Measurements from ENCODE around the gene PREX1.

The PREX1 gene

GRCh38 chr20:48630342-48631075 is 197.3 kb downstream of the PREX1 start:
- TF ChIP-seq, protein P1, sequence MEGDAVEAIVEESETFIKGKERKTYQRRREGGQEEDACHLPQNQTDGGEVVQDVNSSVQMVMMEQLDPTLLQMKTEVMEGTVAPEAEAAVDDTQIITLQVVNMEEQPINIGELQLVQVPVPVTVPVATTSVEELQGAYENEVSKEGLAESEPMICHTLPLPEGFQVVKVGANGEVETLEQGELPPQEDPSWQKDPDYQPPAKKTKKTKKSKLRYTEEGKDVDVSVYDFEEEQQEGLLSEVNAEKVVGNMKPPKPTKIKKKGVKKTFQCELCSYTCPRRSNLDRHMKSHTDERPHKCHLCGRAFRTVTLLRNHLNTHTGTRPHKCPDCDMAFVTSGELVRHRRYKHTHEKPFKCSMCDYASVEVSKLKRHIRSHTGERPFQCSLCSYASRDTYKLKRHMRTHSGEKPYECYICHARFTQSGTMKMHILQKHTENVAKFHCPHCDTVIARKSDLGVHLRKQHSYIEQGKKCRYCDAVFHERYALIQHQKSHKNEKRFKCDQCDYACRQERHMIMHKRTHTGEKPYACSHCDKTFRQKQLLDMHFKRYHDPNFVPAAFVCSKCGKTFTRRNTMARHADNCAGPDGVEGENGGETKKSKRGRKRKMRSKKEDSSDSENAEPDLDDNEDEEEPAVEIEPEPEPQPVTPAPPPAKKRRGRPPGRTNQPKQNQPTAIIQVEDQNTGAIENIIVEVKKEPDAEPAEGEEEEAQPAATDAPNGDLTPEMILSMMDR (IDR thresholded peaks at IDR 0.05; ENCODE audit: control insufficient read depth, extremely low read depth, insufficient read depth) = no peak
- H3K4me3 ChIP-seq (ENCODE audit: low read depth, low read length) = no peak overlapping the region
- DNase-seq (ENCODE audit: low read depth) = no peak

- DNase-seq (ENCODE audit: low read depth) = no peak
- TF ChIP-seq, protein P1 (IDR thresholded peaks at IDR 0.05; ENCODE audit: control insufficient read depth, extremely low read depth, insufficient read depth) = no peak
- no peak overlapping the region for H3K4me3 ChIP-seq (ENCODE audit: low read depth, low read length)
Observed at GRCh38 chr20:48629960-48630315, 197.9 kb downstream of the PREX1 start.

GRCh38 chr20:48629069-48629959 is 198.5 kb downstream of the PREX1 start:
- TF ChIP-seq, protein P1 (IDR thresholded peaks at IDR 0.05; ENCODE audit: control insufficient read depth, extremely low read depth, insufficient read depth) = no peak

DNA sequence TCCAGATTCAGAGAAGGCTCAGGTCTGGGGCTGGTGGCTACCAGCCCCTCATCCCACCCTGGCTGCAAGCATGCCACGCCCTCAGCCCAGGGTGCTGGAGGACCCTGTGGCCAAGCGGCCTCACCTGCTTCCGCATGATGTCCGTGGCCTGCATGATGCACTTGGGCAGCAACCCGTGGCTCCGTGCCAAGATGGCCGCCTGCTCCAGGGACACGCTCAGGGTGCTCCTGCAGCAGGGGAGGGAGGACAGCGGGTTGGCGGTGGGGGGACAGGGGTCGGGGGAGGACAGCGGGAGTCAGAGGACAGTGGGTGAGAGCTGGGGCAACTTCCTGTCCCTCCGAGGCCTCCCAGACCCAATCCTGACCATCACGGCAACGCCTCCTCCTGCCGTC is 200.1 kb downstream of the PREX1 start:
- H3K4me3 ChIP-seq (ENCODE audit: low read depth, low read length) = no peak overlapping the region
- TF ChIP-seq, protein P1 (IDR thresholded peaks at IDR 0.05; ENCODE audit: control insufficient read depth, extremely low read depth, insufficient read depth) = no peak
- DNase-seq (ENCODE audit: low read depth) = no peak

More at GRCh38 chr20:48629069-48629959, 198.5 kb downstream of the PREX1 start:
- DNase-seq (ENCODE audit: low read depth) = no peak
- H3K4me3 ChIP-seq (ENCODE audit: low read depth, low read length) = no peak overlapping the region

DNA sequence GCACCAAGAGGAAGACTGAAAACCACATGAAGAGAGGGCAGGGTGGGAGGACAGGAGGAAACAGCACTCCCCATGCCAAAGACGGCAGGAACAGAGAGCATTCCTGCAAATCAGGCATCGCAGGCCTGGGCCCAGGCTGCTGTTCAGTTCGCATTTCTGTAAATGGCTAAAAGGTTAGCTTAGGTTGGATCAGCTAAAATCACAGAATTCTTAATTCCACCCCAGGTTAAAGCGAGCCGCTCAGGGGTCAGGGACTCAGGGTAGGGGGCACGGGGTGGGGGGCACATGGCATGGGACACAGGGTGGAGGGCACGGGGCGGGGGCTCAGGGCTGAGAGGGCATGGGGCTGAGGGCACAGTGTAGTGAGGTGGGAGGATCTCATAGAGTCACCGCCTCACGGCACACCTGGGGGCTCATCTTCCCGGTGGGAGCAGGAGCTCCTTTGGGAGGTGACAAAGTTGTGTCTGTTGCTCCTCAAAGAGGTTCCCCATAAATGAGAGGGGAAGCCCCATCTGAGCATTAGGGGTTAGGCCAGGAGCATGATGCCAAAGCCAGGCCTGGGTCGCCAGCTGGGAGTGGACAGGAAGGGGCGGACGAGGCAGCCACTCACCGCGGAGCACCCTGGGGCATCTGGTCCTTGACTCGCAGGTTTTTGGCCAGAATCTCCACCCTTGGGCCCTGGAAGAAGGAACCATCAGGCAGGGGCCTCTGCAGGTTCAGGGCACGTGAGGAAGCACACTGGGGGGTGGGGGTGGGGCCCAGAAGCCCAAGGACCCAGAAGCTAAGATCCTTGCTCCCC is 200.7 kb downstream of the PREX1 start:
- TF ChIP-seq, protein P1 (IDR thresholded peaks at IDR 0.05; ENCODE audit: control insufficient read depth, extremely low read depth, insufficient read depth) = no peak
- no peak for DNase-seq (ENCODE audit: low read depth)
- no peak overlapping the region for H3K4me3 ChIP-seq (ENCODE audit: low read depth, low read length)

DNA sequence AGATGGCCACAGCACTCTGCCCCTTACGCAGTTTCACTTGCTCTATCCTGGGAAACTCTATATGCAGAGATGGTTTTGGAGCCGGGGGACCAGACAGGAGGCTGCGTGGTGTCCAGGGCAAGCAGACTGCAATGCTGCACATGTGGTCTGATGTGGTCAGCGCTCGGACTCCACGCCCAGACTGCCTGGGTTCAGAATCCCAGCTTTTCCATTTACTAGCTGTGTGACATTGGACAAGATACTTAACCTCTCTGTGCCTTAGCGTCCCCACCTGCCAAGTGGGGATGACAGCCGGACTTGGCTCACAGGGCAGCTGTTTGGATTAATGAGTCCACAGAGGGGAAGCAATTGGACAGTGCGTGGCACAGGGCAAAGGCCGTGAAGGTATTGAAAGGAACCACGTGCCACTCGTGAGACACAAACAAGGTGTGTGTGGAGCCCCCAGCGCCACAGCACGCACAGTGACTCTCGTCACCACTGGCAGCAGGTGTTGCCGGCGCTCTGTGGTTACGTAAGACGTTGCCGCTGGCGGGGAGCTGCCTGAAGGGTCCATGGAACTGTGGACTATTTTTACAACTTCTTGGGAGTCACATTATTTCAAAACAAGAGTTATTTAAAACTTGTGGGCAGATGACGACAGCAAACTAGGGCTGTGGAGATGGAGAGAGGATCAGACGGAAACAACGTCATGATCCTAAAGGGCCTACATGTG is 201.4 kb downstream of the PREX1 start:
- no peak for DNase-seq (ENCODE audit: low read depth)
- no peak overlapping the region for H3K4me3 ChIP-seq (ENCODE audit: low read depth, low read length)
- TF ChIP-seq, protein P1 (IDR thresholded peaks at IDR 0.05; ENCODE audit: control insufficient read depth, extremely low read depth, insufficient read depth) = no peak

Data from LNCaP clone FGC (cell line).